ENCODE data around the gene ZNF37A.
A peak's percentile ranks its signal among the peaks of the same experiment; 100 is the strongest.
"Not testable (repeated sequence)": the region's sequence is repeated elsewhere in the genome, so short reads cannot be mapped to it uniquely, and the experiment has no call there.

Gene ZNF37A

DNA sequence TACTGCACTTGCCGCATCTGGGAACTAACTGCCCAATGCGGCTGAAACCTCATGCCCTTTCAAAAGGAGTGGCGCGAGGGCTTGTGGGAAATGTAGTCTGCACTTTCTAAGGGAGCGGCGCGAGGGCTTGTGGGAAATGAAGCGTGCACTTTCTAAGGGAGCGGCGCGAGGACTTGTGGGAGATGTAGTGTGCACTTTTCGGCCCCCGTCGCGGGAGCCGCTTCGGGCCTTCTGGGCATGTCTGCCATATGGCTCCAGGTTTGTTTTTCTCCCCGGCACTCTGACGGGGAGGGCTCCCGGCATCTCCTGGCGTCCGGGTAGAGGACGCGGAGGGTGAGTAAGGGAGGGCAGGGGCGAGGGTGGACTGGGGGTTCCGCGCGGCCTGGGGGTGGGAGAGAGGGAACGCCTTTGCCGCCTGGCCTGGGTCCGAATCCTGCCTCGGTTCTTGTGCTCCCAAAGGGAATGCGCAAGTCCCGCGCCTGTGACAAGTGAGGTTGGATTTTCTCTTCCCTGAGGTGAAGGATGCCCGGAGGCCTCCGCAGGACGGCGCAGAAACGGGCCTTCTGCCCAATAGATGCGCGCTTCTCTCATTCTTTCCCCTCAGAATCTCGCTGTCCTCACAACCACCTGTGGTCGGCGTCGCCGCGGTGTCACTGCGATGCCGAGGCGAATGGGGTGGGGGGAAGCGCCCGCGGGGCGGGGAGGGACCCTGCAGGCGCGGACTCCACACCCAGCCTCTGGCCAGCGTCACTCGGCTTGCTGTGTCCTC lies at the start of gene ZNF37A:
ZNF37A (plus strand) TSS at position 180 of the 769 bp plus-strand sequence. CDS start 2,281 bp downstream, outside the sequence.
- Mint-ChIP-seq H3K27ac (peak within 1 kb of the TSS; percentile 94), H3K36me3 (ENCODE audit: low read depth) (peaks cover 58% of the 10 kb centered on the region), H3K4me1 (ENCODE audit: low read depth) (peaks cover 40% of the 10 kb centered on the region), H3K4me3 (peak within 1 kb of the TSS; percentile 87), H3K9me3 (peaks cover 26% of the 10 kb centered on the region), H3K27me3 (no peaks in the 10 kb centered on the region)
- peak; percentile 89 for DNase-seq

DNA sequence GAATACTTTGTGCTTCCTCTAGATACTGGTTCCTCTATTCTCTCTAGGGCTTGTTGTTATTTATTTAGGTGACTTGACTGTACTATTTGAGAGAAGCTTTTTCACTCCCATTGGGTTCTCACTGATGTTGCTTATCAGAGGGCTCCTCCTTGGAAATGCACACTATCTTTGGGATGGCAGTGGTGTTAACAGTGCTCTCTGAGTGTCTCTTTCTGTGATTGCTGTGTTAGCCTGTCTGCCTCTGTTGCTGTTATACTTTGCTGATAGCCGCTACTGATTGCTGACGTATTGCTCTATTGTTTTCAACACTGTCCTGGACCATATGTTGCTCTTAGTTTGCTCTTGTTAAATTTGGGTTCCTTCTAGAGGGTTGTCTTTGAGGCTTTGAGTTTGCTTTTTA lies 49.0 kb upstream of the ZNF37A start:
- Mint-ChIP-seq H3K9me3 (peaks cover 41% of the 10 kb centered on the region), H3K4me1 (ENCODE audit: low read depth) (peaks cover 34% of the 10 kb centered on the region), H3K4me3 (no peak overlapping the region), H3K36me3 (ENCODE audit: low read depth) (peaks cover 92% of the 10 kb centered on the region), H3K27ac (no peak overlapping the region), H3K27me3 (no peaks in the 10 kb centered on the region)
- DNase-seq, result no peak

DNA sequence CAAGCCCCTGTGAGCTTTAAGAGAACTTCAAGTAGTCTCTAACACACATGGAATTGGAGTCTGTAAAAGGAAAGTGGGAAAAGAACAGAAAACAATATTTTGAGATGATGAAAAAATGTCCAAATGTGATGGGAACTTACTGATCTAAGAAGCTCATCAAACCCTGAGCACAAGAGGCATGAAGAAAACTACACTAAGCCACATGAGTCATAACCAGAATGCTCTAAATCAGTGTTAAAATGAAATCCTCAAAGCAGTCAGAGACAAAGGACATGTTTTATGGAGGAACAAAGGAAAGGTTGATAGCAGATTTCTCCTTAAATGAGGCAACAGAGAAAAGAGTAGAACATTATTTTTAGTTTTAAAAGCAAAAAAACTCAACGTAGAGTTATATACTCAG lies 46.5 kb upstream of the ZNF37A start:
- H3K27ac Mint-ChIP-seq, result no peak overlapping the region
- no peak overlapping the region for H3K4me3 Mint-ChIP-seq
- H3K9me3 Mint-ChIP-seq, result peaks cover 47% of the 10 kb centered on the region
- peaks cover 93% of the 10 kb centered on the region for H3K36me3 Mint-ChIP-seq (ENCODE audit: low read depth)
- H3K4me1 Mint-ChIP-seq (ENCODE audit: low read depth), result peaks cover 25% of the 10 kb centered on the region
- no peaks in the 10 kb centered on the region for H3K27me3 Mint-ChIP-seq
- DNase-seq, result no peak

DNA sequence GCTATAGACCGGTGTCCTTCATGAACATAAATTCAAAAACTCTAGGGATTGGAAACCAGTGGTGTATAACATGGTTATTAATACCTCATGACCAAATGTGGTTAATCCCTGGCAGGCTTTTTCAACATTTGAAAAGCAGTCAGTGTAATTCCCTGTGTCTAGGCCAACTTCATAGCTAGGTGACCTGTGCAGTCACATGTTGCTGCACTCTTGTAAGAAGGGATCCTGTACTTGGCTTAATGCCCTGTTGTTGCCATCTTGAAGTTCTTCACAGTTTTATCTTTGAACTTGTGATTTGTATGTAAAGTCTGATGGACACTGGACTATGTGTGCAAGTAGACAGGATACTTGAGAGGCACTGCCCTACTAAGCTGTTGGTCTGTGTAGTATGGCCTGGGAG lies 43.9 kb upstream of the ZNF37A start:
- peaks cover 8% of the 10 kb centered on the region for H3K4me1 Mint-ChIP-seq (ENCODE audit: low read depth)
- H3K4me3 Mint-ChIP-seq, result no peak overlapping the region
- peaks cover 60% of the 10 kb centered on the region for H3K9me3 Mint-ChIP-seq
- DNase-seq, result no peak
- no peak overlapping the region for H3K27ac Mint-ChIP-seq
- H3K27me3 Mint-ChIP-seq, result no peaks in the 10 kb centered on the region
- H3K36me3 Mint-ChIP-seq (ENCODE audit: low read depth), result peaks cover 95% of the 10 kb centered on the region

DNA sequence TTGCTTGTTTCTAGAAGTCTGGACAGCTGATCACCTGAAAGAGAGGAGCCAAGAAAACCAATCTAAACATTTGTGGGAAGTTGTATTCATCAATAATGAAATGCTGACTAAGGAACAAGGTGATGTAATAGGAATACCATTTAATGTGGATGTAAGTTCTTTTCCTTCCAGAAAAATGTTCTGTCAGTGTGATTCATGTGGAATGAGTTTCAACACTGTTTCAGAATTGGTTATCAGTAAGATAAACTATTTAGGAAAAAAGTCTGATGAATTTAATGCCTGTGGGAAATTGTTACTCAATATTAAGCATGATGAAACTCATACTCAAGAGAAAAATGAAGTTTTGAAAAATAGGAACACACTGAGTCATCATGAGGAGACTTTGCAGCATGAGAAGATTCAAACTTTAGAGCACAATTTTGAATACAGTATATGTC lies 39.8 kb upstream of the ZNF37A start:
- H3K9me3 Mint-ChIP-seq, result peaks cover 72% of the 10 kb centered on the region
- DNase-seq, result no peak
- no peak overlapping the region for H3K4me3 Mint-ChIP-seq
- H3K4me1 Mint-ChIP-seq (ENCODE audit: low read depth), result no peaks in the 10 kb centered on the region
- H3K36me3 Mint-ChIP-seq (ENCODE audit: low read depth), result peaks cover 95% of the 10 kb centered on the region
- H3K27me3 Mint-ChIP-seq, result no peaks in the 10 kb centered on the region
- H3K27ac Mint-ChIP-seq, result no peak overlapping the region

DNA sequence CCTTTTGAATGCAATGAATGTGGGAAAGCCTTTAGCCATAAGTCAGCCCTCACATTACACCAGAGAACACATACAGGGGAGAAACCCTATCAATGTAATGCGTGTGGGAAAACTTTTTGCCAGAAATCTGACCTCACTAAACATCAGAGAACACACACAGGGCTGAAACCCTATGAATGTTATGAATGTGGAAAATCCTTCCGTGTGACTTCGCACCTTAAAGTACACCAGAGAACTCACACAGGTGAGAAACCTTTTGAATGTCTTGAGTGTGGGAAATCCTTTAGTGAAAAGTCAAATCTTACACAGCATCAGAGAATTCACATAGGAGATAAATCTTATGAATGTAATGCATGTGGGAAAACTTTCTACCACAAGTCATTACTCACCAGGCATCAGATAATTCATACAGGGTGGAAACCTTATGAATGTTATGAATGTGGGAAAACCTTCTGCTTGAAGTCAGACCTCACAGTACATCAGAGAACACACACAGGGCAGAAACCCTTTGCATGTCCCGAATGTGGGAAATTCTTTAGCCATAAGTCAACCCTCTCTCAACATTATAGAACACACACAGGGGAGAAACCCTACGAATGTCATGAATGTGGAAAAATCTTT lies 38.8 kb upstream of the ZNF37A start:
- H3K4me3 Mint-ChIP-seq; DNase-seq; H3K4me1 Mint-ChIP-seq (ENCODE audit: low read depth); H3K27ac Mint-ChIP-seq; H3K27me3 Mint-ChIP-seq: not testable (repeated sequence)
- Mint-ChIP-seq H3K9me3 (peaks cover 71% of the 10 kb centered on the region), H3K36me3 (ENCODE audit: low read depth) (peaks cover 95% of the 10 kb centered on the region)

DNA sequence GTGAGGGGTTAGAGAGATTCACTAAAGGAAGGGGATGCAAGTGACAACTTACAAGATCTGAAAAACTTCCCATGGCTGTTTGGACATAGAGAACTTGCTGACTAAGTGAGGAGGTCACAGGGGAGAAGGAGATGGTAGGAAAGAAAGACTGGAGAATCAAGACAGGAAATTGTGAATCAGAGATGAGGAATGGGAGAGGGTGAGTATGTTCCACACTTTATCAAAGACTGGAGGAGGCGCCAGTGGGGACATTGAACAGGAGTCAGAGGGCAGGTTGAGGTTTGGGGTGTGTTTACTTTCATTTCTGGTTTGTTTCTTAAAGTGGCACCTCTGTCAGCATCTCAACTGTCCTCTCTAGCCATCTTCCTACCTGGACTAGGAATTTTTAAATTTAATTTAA lies 24.5 kb upstream of the ZNF37A start:
- H3K4me3 Mint-ChIP-seq; H3K27me3 Mint-ChIP-seq; H3K27ac Mint-ChIP-seq; H3K36me3 Mint-ChIP-seq (ENCODE audit: low read depth); H3K4me1 Mint-ChIP-seq (ENCODE audit: low read depth); DNase-seq: not testable (repeated sequence)
- peaks cover 21% of the 10 kb centered on the region for H3K9me3 Mint-ChIP-seq

DNA sequence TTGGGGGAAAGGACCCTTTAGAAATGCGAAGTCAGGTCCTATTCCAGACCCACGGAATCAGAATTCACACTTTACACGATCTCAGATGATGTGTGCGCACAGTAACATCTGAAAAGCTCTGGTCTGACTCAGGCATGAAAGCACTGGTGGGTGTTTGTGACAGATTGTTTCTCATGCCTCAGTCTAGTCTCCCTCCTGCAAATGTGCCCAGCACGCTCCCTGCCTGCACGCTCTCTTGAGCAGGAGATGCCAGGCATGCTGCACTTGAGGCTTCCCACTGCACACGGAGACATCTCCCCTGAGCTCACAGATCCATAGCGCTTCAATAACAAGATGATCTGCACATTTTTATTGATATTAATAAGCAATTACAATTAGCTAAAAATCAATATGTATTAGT lies 23.6 kb upstream of the ZNF37A start:
- peaks cover 15% of the 10 kb centered on the region for H3K9me3 Mint-ChIP-seq
- peaks cover 4% of the 10 kb centered on the region for H3K4me1 Mint-ChIP-seq (ENCODE audit: low read depth)
- peaks cover under 1% of the 10 kb centered on the region for H3K36me3 Mint-ChIP-seq (ENCODE audit: low read depth)
- no peak overlapping the region for H3K27ac Mint-ChIP-seq
- no peak for DNase-seq
- peaks cover 3% of the 10 kb centered on the region for H3K27me3 Mint-ChIP-seq
- H3K4me3 Mint-ChIP-seq, result no peak overlapping the region

DNA sequence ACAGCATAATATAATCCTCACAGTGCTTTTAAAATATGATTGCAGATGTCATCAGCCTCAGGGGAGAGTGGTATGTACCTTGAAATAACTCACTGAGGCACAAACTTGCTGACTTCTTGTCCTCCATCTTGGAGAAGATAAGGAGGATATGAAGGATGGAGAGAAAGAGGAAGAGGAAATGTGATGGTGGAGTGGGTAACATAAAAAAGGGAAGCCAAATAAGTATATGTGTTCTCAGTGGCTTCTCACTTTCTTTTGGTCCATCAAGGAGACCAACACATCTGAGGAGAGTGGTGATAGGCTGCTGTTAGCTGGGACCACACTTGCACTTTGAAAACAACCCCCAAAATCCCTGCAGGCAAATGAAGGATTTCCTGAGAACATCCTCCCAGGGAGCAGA lies 21.6 kb upstream of the ZNF37A start:
- H3K4me1 Mint-ChIP-seq (ENCODE audit: low read depth), result peaks cover 2% of the 10 kb centered on the region
- H3K27me3 Mint-ChIP-seq, result peaks cover 3% of the 10 kb centered on the region
- peaks cover 23% of the 10 kb centered on the region for H3K9me3 Mint-ChIP-seq
- DNase-seq, result no peak
- no peak overlapping the region for H3K27ac Mint-ChIP-seq
- H3K36me3 Mint-ChIP-seq (ENCODE audit: low read depth), result peaks cover 1% of the 10 kb centered on the region
- no peak overlapping the region for H3K4me3 Mint-ChIP-seq

DNA sequence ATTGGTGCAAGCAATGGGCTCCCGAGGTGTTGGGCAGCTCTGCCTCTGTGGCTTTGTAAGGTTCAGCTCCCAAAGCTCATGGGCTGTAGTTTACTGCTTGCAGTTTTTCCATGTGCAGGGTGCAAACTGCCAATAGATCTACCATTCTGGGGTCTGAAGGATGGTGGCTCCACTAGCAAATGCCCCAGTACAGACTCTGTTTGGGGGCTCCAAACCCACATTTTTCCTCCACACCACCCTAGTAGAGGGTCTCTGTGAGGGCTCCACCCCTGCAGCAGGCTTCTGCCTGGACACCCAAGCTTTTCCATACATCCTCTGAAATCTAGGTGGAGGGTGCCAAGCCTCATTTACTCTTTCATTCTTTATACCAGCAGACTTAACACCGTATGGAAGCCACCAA lies 17.4 kb upstream of the ZNF37A start:
- H3K27me3 Mint-ChIP-seq, result peaks cover 14% of the 10 kb centered on the region
- no peak for DNase-seq
- H3K27ac Mint-ChIP-seq, result no peak overlapping the region
- no peak overlapping the region for H3K4me3 Mint-ChIP-seq
- no peaks in the 10 kb centered on the region for H3K4me1 Mint-ChIP-seq (ENCODE audit: low read depth)
- H3K9me3 Mint-ChIP-seq, result peaks cover 19% of the 10 kb centered on the region
- peaks cover 1% of the 10 kb centered on the region for H3K36me3 Mint-ChIP-seq (ENCODE audit: low read depth)

DNA sequence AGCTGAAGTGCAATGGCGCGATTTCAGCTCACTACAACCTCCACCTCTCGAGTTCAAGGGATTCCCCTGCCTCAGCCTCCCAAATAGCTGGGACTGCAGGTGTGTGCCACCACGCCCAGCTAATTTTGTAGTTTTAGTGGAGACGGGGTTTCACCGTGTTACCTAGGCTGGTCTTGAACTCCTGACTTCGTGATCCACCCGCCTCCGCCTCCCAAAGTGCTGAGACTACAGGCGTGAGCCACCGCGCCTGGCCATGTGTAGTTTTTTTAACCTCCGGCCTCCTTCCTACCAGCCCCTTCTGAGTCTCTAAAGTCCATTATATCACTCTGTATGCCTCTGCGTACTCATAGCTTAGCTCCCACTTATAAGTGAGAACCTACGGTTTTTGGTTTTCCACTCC lies 819 bp upstream of the ZNF37A start:
- Mint-ChIP-seq H3K4me3 (peak overlapping the region; percentile 87), H3K36me3 (ENCODE audit: low read depth) (peaks cover 47% of the 10 kb centered on the region)

DNA sequence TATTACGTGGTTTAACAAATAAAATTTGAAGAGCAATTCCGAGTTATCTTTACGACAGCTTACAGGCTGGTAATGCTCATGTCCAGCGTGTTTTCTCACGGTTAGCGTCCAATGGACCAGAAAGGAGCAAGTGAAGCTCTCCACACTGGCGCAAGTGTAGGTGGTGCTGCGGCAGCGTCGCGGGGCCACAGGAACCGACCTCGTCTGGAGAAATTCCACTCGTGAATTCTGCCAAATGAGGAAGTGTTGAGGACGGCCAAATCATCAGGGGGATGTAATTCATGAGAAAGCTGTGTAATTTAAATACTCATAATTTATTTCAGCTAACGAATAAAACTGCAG lies 350 bp upstream of the ZNF37A start:
- Mint-ChIP-seq H3K9me3 (peaks cover 21% of the 10 kb centered on the region), H3K27me3 (no peaks in the 10 kb centered on the region), H3K4me1 (ENCODE audit: low read depth) (peaks cover 38% of the 10 kb centered on the region), H3K4me3 (peak overlapping the region; percentile 87), H3K27ac (peak overlapping the region; percentile 94), H3K36me3 (ENCODE audit: low read depth) (peaks cover 52% of the 10 kb centered on the region)
- DNase-seq, result no peak

More for the DNA sequence above, 819 bp upstream of the ZNF37A start:
- H3K27ac Mint-ChIP-seq, H3K27me3 Mint-ChIP-seq, DNase-seq: not testable (repeated sequence)
- Mint-ChIP-seq H3K9me3 (peaks cover 17% of the 10 kb centered on the region), H3K4me1 (ENCODE audit: low read depth) (peaks cover 34% of the 10 kb centered on the region)

DNA sequence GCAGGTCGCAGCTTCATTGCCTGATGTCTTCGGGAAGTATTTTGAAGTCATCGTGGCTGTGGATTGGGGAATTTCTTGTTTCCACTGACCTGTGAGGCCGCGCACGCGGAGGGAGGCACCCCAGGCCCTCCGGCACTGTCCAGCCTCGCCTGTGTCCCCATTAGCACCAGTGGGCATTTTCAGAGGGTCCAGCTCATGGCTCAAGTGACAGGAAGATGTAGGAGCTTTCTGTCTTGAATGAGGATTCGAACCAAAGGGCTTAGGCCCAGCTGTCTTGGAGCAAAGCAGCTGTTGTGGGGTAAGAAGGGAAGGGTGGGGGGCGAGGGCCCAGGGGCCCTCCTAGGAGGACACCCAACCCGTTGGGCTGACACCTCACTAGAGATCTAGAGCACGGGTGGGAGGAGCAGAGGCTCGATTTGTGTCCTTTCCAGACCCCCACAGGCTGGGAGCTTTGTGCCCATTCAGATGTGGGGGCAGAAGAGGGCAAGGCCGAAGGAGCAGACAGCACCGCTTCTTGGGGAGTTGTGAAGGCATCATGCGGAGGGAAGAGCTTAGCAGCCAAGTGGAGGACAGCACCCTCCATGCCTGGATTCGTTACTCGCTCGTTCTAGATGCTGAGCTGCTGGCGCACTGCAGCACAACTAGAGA lies 914 bp downstream of the ZNF37A start:
- Mint-ChIP-seq H3K4me3 (peak overlapping the region; percentile 87), H3K9me3 (peaks cover 33% of the 10 kb centered on the region), H3K27ac (peak overlapping the region; percentile 94), H3K4me1 (ENCODE audit: low read depth) (peaks cover 40% of the 10 kb centered on the region), H3K36me3 (ENCODE audit: low read depth) (peaks cover 65% of the 10 kb centered on the region), H3K27me3 (no peaks in the 10 kb centered on the region)
- peak; percentile 35 for DNase-seq

DNA sequence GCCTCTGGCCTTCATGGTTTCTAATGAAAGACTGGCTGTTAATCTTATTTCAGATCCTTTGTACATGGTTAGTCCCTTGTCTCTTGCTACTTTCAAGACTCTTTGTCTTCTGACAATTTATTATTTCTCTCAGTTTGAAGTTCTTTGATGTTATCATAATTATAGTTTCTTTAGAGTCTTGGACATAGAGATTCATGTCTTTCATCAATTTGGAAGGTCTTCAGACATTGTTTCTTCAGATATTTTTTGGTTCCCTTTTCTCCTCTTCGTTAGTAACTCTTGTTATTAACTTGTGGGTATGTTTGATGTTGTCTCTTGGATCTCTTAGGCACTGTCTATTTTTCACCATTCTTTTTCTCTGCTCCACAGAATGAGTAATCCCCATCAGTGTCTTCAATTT lies 8.7 kb downstream of the ZNF37A start:
- Mint-ChIP-seq H3K27ac (no peak overlapping the region), H3K4me1 (ENCODE audit: low read depth) (peaks cover 10% of the 10 kb centered on the region), H3K27me3 (no peaks in the 10 kb centered on the region), H3K4me3 (no peak overlapping the region), H3K9me3 (peaks cover 75% of the 10 kb centered on the region), H3K36me3 (ENCODE audit: low read depth) (peaks cover 99% of the 10 kb centered on the region)
- DNase-seq, result no peak

DNA sequence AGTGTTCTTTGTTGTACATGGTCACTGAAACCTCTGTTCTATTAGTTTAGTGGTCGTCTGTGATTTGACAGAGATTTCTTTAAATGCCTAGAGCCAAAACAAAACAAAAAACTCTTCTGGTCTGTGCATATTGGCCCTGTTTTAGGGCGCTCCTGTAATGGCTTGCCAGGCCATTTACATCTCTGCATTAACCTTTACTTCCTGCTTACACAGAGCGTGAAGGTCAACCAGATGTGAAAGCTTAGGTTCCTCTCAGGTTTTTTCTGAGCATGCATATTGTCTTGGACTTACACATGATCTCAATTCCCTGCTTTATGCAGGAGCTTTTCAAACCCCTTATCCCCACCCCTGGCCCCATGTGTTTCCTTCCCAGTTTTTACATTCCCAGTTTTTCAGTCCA lies 9.6 kb downstream of the ZNF37A start:
- Mint-ChIP-seq H3K9me3 (peaks cover 76% of the 10 kb centered on the region), H3K4me3 (no peak overlapping the region)

More for the DNA sequence above, 9.6 kb downstream of the ZNF37A start:
- peaks cover 2% of the 10 kb centered on the region for H3K4me1 Mint-ChIP-seq (ENCODE audit: low read depth)
- no peak for DNase-seq
- peaks cover 99% of the 10 kb centered on the region for H3K36me3 Mint-ChIP-seq (ENCODE audit: low read depth)
- no peak overlapping the region for H3K27ac Mint-ChIP-seq
- H3K27me3 Mint-ChIP-seq, result no peaks in the 10 kb centered on the region
